Upper lobe of right lung (tissue), 1 donor: Measurements from ENCODE around the gene FTCD. TPM values are rescaled to one million over a fixed set of nuclear protein-coding genes. Genes with fewer than 3 reads are reported as not detected.
A peak's percentile ranks its signal among the peaks of the same experiment; 100 is the strongest.

Experiments
- ATAC-seq: fragments of 200-7000 bp; cut with Tn5 transposase; one replicate; pipeline ENCODE4 v1.9.1; 2020; ENCODE audit warnings: mild to moderate bottlenecking, moderate library complexity
- DNase-seq: peaks from one replicate; pipeline ENCODE4 v3.0.0-alpha.2; 2020
- H3K27ac ChIP-seq: fragments of 200-600 bp; one replicate; pipeline ENCODE4 v1.8.0; 2022
- H3K27me3 ChIP-seq: fragments of 200-600 bp; one replicate; pipeline ENCODE4 v1.8.0; 2022; ENCODE audit warnings: mild to moderate bottlenecking
- H3K36me3 ChIP-seq: fragments of 200-600 bp; one replicate; pipeline ENCODE4 v1.8.0; 2022
- H3K4me1 ChIP-seq: fragments of 200-600 bp; one replicate; pipeline ENCODE4 v1.8.0; 2022
- H3K4me3 ChIP-seq: fragments of 200-600 bp; one replicate; pipeline ENCODE4 v1.8.0; 2022; ENCODE audit warnings: mild to moderate bottlenecking
- H3K9me3 ChIP-seq: fragments of 200-600 bp; one replicate; pipeline ENCODE4 v1.8.0; 2022
- CTCF ChIP-seq: fragments of 200-600 bp; IDR thresholded peaks from one replicate; pipeline ENCODE4 v1.8.0; 2022; ENCODE audit warnings: antibody characterized with exemption
- intact Hi-C: fragments of 100-400 bp; cut with DNase I; formaldehyde crosslinking; loops from one replicate; pipeline ENCODE4 v1.11.0; 2022
- total RNA-seq: library from RNA; stranded (reverse); fragmentation: NEBNext Ultra II Directional; extraction: Animal tissue kit (Norgen Biotek cat#: 25700); gene quantifications from one replicate; pipeline ENCODE4 v1.2.1, GENCODE V29; 2021
- donor health status: DM: no; HTN: yes; CAD: no; lungs with severe emphysema.

Gene FTCD
- total RNA-seq, 1 donor from 2014 or later: 0.46 TPM

GRCh38 chr21:46160657-46160906 is 5.2 kb upstream of the FTCD start:
- intact Hi-C loops: no loop called here
- DNase-seq (no peak), ATAC-seq (no peak)
- Histone ChIP-seq H3K27ac (no peak overlapping the region), H3K27me3 (no peaks in the 10 kb centered on the region), H3K4me1 (no peaks in the 10 kb centered on the region), H3K9me3 (no peaks in the 10 kb centered on the region), H3K36me3 (no peaks in the 10 kb centered on the region), H3K4me3 (no peak overlapping the region)
- TF ChIP-seq CTCF: no peak

GRCh38 chr21:46159841-46160656 is 4.7 kb upstream of the FTCD start:
- intact Hi-C loops: no loop called here

GRCh38 chr21:46159390-46159789 is 4.0 kb upstream of the FTCD start:
- H3K36me3 ChIP-seq: no peaks in the 10 kb centered on the region
- intact Hi-C loops: no loop called here
- H3K27me3 ChIP-seq: no peaks in the 10 kb centered on the region
- H3K4me3 ChIP-seq: no peak overlapping the region
- no peak for TF ChIP-seq CTCF
- ATAC-seq (no peak), DNase-seq (peak; percentile 39)
- no peaks in the 10 kb centered on the region for H3K4me1 ChIP-seq
- no peak overlapping the region for H3K27ac ChIP-seq
- no peaks in the 10 kb centered on the region for H3K9me3 ChIP-seq

More at GRCh38 chr21:46159841-46160656, 4.7 kb upstream of the FTCD start:
- Histone ChIP-seq H3K4me1 (no peaks in the 10 kb centered on the region), H3K27me3 (no peaks in the 10 kb centered on the region), H3K4me3 (no peak overlapping the region), H3K27ac (no peak overlapping the region), H3K9me3 (no peaks in the 10 kb centered on the region), H3K36me3 (no peaks in the 10 kb centered on the region)
- no peak for ATAC-seq
- no peak for DNase-seq
- TF ChIP-seq CTCF: no peak

- peaks cover under 1% of the 10 kb centered on the region for H3K4me1 ChIP-seq
- no peak overlapping the region for H3K4me3 ChIP-seq
- H3K27ac ChIP-seq: no peak overlapping the region
- no peaks in the 10 kb centered on the region for H3K9me3 ChIP-seq
- intact Hi-C loops: no loop called here
- no peaks in the 10 kb centered on the region for H3K36me3 ChIP-seq
- H3K27me3 ChIP-seq: no peaks in the 10 kb centered on the region
- DNase-seq (peak; percentile 52), ATAC-seq (no peak)
- TF ChIP-seq CTCF: no peak
Measured at GRCh38 chr21:46158666-46159300, 3.4 kb upstream of the FTCD start.

GRCh38 chr21:46157987-46158451 is 2.6 kb upstream of the FTCD start:
- Histone ChIP-seq H3K9me3 (no peaks in the 10 kb centered on the region), H3K27me3 (no peaks in the 10 kb centered on the region), H3K4me1 (peaks cover 8% of the 10 kb centered on the region), H3K4me3 (no peak overlapping the region), H3K36me3 (no peaks in the 10 kb centered on the region), H3K27ac (no peak overlapping the region)
- DNase-seq (peak; percentile 53), ATAC-seq (no peak)
- no peak for TF ChIP-seq CTCF
- intact Hi-C loops: no loop called here
